HG02798 (cell line): Measurements from ENCODE around the gene TPSAB1.
"Not testable (repeated sequence)": the region's sequence is repeated elsewhere in the genome, so short reads cannot be mapped to it uniquely, and the experiment has no call there.

Experiments
- ATAC-seq: cut with Tn5 transposase; IDR thresholded peaks from one replicate; pipeline ENCODE4 v1.9.1; 2021; ENCODE audit warnings: mild to moderate bottlenecking; ENCODE audit not compliant: unreplicated experiment, poor library complexity

The TPSAB1 gene

DNA sequence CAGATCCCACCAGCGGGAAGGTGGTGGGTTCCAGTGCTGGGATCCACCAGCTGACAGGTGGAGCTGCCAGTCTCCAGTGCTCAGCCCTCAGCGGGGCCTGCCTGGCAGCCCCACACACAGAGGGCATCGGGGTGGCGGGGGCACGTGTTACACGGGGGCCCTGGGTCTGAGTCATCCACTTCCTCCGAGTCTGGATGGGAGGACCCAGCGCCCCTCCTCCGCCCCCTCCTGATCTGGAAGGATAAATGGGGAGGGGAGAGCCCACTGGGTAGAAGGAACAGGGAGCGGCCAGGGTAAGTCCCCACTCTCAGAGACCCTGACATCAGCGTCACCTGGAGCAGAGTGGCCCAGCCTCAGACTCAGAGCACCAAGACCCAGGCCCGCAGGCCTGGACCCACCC lies at the start of gene TPSAB1:
TSS of gene TPSAB1 (plus strand) at position 270 of the 400 bp plus-strand sequence. CDS start 234 bp downstream, outside the sequence.
- ATAC-seq: not testable (repeated sequence)

DNA sequence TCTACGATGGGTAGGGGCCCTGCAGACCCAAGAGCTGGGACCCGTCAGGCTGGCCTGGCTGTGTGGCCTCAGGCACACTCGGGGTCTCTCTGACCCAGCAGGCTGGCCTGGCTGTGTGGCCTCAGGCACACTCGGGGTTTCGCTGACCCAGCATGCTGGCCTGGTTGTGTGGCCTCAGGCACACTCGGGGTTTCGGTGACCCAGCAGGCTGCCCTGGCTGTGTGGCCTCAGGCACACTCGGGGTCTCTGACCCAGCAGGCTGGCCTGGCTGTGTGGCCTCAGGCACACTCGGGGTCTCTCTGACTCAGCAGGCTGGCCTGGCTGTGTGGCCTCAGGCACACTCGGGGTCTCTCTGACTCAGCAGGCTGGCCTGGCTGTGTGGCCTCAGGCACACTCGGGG lies 49.7 kb upstream of the TPSAB1 start:
- ATAC-seq: not testable (repeated sequence)

DNA sequence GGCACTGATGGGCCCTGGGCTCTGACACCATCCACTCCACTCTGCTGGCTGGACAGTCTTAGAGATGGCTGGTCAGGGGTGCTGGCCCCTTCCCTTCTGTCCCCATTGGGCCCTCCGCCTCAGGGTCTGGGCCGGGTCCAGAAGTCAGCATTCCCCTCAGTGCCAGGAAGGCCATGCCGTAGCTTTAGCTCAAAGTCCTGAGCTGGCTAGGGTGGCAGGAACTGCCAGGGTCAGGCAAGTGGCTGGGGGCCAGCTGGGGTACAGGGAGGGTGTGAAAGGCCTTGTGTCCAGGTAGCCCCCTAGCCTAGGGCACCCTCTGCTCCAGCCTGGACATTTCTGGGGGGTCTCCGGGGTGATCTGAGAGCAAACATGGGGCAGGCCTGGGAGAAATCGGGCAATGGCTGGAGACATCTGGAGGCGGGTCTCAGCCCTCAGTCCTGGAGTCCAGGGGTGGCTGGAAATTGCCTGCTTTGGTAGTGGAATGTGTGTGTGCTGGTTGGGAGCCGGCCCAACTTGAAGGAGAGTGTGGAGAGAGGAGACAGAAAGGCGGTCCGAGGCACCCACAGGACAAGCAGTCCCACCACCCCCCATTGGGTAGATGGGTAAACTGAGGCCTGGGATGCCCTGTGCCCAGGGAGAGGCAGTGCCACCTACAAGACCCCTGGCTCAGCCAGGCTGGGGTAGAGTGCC lies 48.0 kb upstream of the TPSAB1 start:
- ATAC-seq: no peak

DNA sequence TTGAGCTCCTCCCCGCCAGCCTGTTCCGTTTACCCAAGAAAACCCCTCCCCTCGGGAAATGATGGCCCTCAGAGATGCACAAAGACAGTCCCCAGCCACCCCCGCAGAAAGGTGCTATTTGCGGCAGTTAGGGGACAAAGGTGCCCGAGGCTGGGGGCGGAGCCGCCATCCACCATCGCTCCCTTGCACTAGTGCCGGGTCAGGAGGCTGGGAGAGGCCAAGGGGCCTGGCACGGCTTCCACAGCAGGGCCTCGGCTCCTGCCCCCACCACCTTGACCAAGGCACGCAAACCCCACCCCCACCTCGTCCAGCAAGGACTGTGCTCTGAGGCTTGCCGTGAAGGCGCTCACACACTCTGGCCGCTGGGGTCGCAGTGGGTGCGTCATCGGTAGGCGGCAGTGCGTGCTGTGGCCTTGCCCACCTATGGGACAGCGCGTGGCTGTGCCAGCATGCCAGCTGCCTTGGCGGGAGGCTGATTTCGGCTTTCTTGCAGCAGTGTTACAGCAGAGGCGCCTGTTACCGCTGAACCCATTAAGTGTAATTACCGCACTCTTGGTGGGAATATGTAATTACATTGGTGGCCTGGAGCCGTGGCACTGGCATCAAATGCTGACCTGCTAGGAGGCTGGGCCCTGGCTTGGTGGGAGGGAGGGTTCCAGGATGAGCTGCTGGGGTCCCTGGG lies 47.2 kb upstream of the TPSAB1 start:
- ATAC-seq: no peak

DNA sequence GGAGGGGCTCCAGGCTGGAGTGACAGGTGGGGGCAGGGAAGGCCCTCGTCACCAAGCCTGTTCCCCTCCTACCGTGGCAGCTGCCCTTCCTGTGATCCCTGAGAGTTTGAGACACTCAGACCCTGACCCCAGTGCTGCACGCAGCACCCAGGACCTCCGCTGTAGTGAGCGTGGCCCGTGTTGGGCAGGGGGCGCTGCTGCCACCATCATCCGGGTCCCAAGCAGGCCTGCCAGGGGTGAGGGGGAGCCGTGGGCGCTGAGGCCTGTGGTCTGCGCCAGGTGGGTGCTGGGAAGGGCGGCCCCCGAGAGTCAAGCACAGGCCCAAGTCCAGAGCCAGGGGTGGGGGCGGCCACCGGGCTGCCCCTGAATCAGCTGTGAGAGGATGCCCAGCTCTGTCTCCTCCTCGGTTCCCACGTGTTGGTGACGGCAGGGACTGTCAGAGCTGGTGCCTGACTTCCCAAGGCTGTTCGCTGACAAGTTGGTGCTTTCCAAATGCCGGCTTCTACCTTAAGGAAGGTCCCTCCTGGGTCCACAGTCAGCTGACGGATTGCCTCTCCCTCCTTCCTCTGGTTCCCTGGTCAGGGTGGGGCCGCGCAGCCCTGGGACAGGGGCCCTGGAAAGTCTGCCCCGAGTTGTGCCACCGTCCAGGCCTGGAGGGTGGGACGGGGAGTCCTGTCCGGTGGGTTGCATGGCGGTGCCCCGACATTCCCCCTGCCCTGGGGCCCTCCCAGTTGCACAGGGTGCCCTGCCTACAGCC lies 46.5 kb upstream of the TPSAB1 start:
- no peak for ATAC-seq

DNA sequence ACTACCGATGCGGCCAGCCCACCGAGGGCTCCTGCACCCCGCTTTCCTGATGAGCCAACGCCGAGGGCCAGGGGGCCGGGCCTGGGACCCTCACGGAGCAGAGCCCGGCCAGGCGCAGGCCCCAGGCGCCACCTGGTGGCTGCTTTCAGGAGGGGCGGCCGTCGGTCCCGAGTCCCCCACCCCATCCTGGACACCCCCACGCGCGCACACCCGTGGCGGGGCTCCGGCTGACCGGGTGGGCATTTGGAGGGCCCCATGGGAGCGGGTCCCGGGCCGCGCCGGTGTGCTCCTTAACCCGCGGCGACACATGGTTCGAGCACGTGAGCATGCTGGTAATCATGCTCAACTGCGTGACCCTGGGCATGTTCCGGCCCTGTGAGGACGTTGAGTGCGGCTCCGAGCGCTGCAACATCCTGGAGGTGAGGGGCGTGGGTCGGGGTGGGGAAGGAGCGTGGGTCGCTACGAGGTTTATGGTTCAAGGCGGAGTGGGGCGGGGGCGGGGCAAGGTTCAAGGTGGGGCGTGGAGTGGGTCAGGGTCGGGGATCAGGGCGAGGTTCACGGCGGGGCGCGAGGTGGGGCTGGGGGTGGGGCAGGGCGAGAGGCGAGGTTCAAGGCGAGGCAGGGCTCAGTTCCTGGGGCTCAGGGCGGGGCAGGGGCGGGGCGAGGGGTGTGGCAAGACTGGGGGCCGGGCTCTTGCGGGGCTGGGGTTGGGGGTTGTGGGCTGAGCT lies 45.7 kb upstream of the TPSAB1 start:
- ATAC-seq: no peak

DNA sequence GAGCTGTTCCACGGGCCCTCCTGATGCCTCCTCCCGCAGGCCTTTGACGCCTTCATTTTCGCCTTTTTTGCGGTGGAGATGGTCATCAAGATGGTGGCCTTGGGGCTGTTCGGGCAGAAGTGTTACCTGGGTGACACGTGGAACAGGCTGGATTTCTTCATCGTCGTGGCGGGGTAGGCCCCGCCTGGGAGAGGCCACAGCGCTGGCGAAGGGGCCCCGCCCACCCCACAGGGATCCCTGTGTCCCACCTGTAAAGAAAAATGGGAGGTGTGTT lies 45.2 kb upstream of the TPSAB1 start:
- no peak for ATAC-seq

DNA sequence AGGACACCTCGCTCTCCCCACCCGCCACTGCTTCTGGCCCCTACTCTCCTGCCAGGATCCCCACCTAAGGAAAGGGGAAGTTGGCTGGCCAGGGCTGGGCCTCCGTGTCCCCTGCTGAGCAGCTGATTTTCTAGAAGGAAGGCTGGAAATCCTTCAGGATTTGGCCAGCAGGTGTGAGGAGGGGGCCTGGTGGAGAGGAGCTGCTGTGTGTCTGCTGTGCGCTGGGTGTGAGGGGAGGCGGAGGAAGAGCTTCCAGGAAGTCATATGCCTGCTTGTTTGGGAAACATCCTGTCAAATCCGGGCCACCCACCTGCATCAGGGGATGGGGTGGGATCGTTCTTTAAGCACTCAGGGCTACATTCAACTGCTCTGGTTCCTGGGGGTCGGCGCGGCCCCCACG lies 44.0 kb upstream of the TPSAB1 start:
- ATAC-seq: no peak

DNA sequence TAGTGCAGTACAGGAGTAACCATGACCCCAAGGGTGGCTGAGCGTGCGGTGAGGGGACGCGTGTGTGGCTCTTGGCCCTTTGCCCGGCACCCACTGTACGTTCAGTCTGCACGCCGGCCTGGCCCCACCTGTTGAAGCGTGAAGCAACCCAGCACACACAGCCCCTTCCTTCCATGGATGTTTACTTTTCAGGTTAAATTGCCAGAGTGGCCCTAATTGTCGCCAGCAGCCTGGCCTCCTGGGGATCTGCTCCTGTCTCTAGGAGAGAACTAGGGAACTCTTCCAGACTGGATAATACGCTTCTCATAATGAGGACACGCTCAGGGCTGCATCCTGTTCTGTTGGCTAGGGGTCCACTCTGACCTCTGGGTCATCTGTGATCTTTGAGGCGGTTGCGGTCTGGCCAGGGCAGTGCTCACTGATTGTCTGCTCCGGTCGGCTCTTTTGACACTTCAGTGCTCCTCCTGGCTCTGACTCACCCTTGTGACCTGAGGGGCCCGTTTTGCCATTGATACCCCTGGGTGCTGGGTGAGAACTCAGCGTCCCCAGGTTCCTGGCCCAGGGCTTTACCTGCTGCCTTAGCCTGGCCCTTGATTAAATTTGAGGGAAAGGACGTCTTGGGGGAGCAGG lies 43.2 kb upstream of the TPSAB1 start:
- no peak for ATAC-seq

DNA sequence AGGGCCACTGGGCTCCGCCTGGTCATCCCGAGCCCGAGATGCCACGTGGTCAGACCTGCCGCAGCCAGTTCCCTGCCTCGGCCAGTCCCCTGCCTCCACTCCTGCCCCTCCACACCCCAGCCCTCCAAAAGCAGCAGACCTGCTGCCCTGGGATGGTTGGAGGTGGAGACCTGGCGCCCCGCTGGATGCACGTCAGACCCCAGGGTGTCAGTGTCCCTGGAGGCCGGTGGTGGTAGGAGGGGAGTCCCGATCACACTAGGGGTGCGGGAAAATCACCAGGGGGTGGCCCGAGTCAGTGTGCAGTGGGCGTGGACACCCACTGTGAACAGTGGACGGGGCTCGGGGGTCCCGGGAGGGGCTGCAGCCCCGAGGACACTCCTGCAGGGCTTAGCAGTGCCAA lies 42.3 kb upstream of the TPSAB1 start:
- ATAC-seq: no peak

DNA sequence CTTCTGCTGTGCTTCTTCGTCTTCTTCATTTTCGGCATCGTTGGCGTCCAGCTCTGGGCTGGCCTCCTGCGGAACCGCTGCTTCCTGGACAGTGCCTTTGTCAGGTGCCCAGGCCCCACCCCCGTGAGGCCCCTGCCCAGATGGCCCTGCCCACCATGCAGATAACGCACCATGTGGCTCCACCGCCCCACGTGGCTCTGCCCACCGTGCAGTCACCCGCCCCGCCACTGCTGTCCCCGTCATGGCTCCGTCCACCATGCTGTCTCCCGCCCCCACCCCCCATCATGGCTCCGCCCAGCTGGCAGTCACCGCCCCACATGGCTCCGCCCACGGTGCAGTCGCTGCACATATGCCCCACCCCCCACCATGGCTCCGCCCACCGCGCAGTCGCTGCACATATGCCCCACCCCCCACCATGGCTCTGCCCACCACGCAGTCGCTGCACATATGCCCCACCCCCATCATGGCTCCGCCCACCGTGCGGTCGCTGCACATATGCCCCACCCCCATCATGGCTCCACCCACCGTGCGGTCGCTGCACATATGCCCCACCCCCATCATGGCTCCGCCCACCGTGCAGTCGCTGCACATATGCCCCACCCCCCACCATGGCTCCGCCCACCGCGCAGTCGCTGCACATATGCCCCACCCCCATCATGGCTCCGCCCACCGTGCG lies 41.7 kb upstream of the TPSAB1 start:
- not testable (repeated sequence) for ATAC-seq

DNA sequence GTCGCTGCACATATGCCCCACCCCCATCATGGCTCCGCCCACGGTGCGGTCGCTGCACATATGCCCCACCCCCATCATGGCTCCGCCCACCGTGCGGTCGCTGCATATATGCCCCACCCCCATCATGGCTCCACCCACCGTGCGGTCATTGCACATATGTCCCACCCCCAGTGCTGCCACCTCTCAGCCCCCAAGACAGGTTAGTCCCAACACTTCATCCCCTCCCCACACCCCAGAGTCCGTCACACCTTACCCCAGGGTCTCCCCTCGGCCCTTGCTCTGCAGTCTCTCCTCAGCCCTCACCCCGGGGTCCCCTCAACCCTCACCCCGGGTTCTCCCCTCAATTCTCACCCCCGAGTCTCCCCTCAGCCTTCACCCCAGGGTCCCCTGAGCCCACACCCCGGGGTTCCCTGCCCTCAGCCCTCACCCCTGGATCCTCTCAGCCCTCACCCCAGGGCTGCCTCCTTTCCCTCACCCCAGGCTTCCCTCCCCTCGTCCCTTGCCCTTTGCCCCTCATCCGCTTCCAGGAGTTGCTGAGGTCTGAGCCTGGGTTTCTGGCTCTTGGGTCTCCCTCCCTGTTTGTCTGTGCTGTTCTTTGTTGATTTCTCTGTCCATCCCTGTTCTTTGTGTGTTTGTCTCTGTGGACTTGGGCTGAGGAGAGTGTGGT lies 41.0 kb upstream of the TPSAB1 start:
- ATAC-seq: no peak

DNA sequence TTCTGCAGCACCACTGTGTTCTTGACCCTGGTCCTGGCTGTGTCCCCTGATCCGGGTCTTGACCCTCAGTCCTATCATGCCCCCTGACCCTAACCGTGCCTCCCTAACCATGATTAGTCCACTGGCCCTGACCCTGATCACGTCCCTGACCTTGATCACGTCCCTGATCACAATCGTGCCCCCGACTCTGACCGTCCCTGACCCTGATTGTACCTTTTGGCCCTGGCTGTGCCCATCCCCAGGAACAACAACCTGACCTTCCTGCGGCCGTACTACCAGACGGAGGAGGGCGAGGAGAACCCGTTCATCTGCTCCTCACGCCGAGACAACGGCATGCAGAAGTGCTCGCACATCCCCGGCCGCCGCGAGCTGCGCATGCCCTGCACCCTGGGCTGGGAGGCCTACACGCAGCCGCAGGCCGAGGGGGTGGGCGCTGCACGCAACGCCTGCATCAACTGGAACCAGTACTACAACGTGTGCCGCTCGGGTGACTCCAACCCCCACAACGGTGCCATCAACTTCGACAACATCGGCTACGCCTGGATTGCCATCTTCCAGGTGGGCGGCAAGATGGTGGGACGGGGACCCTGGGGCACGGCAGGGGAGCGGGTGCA lies 40.4 kb upstream of the TPSAB1 start:
- no peak for ATAC-seq

DNA sequence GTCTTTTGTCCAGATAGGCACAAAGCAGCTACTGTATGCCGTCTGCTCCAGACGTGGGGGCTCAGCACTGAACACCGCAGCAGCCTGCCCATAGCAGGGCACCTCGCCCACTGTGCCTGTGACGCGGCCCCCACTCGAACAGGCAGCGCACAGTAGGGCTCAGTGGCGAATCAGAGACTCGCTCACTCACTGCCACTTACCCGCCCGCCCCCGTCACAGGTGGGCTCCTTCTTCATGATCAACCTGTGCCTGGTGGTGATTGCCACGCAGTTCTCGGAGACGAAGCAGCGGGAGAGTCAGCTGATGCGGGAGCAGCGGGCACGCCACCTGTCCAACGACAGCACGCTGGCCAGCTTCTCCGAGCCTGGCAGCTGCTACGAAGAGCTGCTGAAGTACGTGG lies 39.1 kb upstream of the TPSAB1 start:
- no peak for ATAC-seq

DNA sequence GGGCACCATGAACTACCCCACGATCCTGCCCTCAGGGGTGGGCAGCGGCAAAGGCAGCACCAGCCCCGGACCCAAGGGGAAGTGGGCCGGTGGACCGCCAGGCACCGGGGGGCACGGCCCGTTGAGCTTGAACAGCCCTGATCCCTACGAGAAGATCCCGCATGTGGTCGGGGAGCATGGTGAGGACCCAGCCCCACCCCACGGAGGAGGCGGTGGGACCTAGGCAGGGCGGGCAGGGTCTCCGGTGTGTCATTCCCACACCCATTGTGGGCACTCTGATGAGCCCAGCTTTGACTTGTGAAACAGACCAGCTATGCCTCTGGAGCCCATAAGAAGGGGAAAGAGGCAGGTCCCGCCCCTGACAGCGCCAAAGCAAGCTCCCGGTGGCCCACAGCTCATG lies 38.2 kb upstream of the TPSAB1 start:
- no peak for ATAC-seq

DNA sequence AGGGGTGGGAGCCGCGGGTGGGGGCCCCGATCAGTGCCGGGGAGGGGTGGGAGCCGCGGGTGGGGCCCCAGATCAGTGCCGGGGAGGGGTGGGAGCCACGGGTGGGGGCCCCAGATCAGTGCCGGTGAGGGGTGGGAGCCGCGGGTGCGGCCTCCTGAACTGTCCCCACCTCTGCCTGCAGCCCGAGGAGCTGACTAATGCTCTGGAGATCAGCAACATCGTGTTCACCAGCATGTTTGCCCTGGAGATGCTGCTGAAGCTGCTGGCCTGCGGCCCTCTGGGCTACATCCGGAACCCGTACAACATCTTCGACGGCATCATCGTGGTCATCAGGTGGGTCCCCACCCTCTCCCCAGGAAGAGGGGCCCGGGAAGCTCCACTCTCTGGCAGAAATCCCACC lies 35.6 kb upstream of the TPSAB1 start:
- ATAC-seq: no peak

DNA sequence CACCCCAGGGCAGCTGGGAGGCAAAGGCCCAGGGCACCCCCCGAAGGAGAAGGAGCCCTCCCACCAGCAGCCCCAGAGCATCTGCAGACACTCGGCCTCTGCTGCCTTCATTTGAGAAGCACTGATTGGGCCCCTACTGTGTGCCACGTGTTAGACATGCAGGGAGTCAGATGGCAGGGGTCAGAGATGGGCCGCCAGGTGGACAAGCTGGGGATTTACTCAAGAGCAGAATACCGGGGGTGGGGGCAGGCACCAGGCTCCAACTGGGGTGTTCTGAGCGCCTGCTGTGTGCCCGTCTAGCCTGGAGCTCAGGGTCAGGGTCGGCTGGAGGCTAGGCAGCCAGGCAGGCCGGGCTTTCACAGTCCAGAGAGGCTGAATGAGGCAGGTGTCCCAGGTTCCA lies 34.2 kb upstream of the TPSAB1 start:
- ATAC-seq: no peak

DNA sequence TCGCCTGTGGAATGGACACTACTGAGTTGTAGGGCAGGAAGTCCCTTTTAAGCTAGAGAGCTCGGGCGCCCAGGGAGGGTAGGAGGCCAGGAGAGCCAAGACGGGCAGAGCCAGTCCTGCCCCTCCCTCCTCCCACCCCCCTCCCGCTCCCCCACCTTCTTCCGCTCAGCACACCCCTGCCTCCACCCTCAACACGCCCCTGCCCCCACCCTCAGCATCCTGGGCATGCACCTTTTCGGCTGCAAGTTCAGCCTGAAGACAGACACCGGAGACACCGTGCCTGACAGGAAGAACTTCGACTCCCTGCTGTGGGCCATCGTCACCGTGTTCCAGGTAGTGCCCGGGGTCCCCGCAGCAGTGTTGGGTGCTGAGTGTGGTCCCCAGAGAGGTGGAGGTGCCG lies 33.7 kb upstream of the TPSAB1 start:
- no peak for ATAC-seq

DNA sequence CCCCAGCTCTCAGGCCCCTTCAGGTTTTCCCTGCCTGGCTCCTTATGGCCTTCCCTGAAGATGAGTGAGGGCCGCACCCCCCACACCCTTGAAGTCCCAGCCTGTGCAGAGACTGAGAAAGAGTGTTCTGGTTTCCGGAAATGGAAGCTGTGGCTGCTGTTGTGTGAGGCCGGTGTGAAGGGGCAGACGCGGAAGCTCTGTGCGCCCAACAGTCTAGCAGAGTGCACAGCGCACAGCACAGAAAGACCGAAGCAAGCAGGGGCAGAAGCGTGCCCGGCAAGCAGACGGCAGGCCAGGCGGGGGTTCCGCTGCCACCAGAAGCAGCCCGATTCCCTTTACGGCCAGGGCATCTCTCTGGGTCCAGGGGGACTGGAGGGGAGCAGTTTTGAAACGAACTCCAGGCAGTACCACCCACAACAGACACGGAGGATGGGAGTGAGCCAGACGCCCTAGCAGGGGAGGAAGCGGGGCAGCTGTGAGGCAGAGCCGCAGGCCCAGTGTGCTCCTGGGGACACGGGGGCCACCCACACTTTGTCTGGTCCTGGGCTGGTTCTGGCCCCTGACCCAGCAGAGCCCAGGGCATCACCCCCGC lies 32.2 kb upstream of the TPSAB1 start:
- ATAC-seq: no peak
